HCT116 (cell line): Measurements from ENCODE around the gene TBC1D22B. TPM values are rescaled to one million over a fixed set of nuclear protein-coding genes. Genes with fewer than 3 reads are reported as not detected.

Source experiments
- ATAC-seq: fragments of 200-7000 bp; cut with Tn5 transposase; 2 replicates; pipeline ENCODE4 v1.9.1; 2020; ENCODE audit warnings: mild to moderate bottlenecking, moderate library complexity
- BruUV-seq: library from RNA; stranded (reverse); fragments of 400-500 nt; replicated peaks from 2 replicates; lab custom pipeline; 2021; lab: Mats Ljungman, UMichigan
- CTCF ChIA-PET: fragments of 300-600 bp; sonication (Branson Sonifier 250); formaldehyde crosslinking; loops from one replicate; lab custom pipeline; 2021; ENCODE audit warnings: antibody characterized with exemption; lab: Charles Lee
- POLR2A ChIA-PET: fragments of 300-600, 350-600 bp; sonication (Branson Sonifier 250); formaldehyde crosslinking; loops from one replicate; lab custom pipeline; 2021; ENCODE audit warnings: antibody characterized with exemption; lab: Charles Lee
- RAD21 ChIA-PET, 2 experiments: fragments of 300-600 bp; sonication (Branson Sonifier 250); formaldehyde crosslinking; loops; one replicate each; lab custom pipeline; 2023; ENCODE audit warnings: low total read pairs in 2 of 2; ENCODE audit not compliant: uncharacterized antibody in 2 of 2, unreplicated experiment in 2 of 2, low non-redundant PET in 1 of 2; lab: Charles Lee
- DNase-seq: peaks from one replicate; pipeline ENCODE4 v3.0.0-alpha.2; 2010; ENCODE audit warnings: low read depth, low spot score
- H2AFZ ChIP-seq: fragments of 200-600 bp; shearing (Covaris generic), sonication (generic); 2 replicates; pipeline ENCODE4 v1.6.1; 2017; ENCODE audit warnings: low read depth, mixed run types, mixed read lengths, antibody characterized with exemption, low read length; ENCODE audit not compliant: poor library complexity, severe bottlenecking
- H3K27ac ChIP-seq: 2 replicates; pipeline ENCODE4 v1.5.1; 2012; ENCODE audit warnings: low read depth, low read length
- H3K27me3 ChIP-seq: fragments of 200-600 bp; sonication (generic); 2 replicates; pipeline ENCODE4 v1.6.1; 2016; ENCODE audit warnings: mixed run types, low read length, mixed read lengths; ENCODE audit not compliant: insufficient read depth
- H3K36me3 ChIP-seq, 2 experiments: fragments of 200-500 bp in 1 of 2; fragments of 200-600 bp in 1 of 2; sonication (Bioruptor generic) in 1 of 2; sonication (generic) in 1 of 2; 2 replicates each; pipeline versions ENCODE4 v1.5.1 to v1.6.1; 2014 to 2016; ENCODE audit warnings: low read length in 2 of 2, inconsistent platforms in 1 of 2, mixed read lengths in 1 of 2, mixed run types in 1 of 2; ENCODE audit not compliant: insufficient read depth in 2 of 2, control insufficient read depth in 1 of 2
- H3K4me1 ChIP-seq, 2 experiments: fragments of 200-600 bp in 1 of 2; sonication (generic) in 1 of 2; 2 replicates each; pipeline versions ENCODE4 v1.5.1 to v1.6.1; 2012 to 2017; ENCODE audit warnings: low read length in 2 of 2, inconsistent platforms in 1 of 2, mild to moderate bottlenecking in 1 of 2, mixed read lengths in 1 of 2, mixed run types in 1 of 2, moderate library complexity in 1 of 2; ENCODE audit not compliant: insufficient read depth in 2 of 2, control insufficient read depth in 1 of 2
- H3K4me2 ChIP-seq: fragments of 200-600 bp; sonication (generic); 2 replicates; pipeline ENCODE4 v1.6.1; 2017; ENCODE audit warnings: mixed run types, low read length, mixed read lengths
- H3K4me3 ChIP-seq, 2 experiments: fragments of 200-600 bp in 1 of 2; sonication (generic) in 1 of 2; replicated peaks in 1 of 2; 2 replicates each; pipeline ENCODE4 v1.5.1; 2011 to 2016; ENCODE audit warnings: low read length in 2 of 2, control low read depth in 1 of 2, low read depth in 1 of 2, mild to moderate bottlenecking in 1 of 2, mixed read lengths in 1 of 2, mixed run types in 1 of 2
- H3K79me2 ChIP-seq: fragments of 200-600 bp; sonication (generic); 2 replicates; pipeline ENCODE4 v1.6.1; 2017; ENCODE audit warnings: mild to moderate bottlenecking, mixed run types, low read length, moderate library complexity, mixed read lengths; ENCODE audit not compliant: insufficient read depth
- H3K9ac ChIP-seq: fragments of 200-600 bp; sonication (generic); 2 replicates; pipeline ENCODE4 v1.6.1; 2016; ENCODE audit warnings: low read length, mixed read lengths
- H3K9me2 ChIP-seq: fragments of 200-600 bp; sonication (generic), shearing (Covaris generic); 2 replicates; pipeline ENCODE4 v1.6.1; 2017; ENCODE audit warnings: mixed run types, mild to moderate bottlenecking, moderate library complexity; ENCODE audit not compliant: insufficient read depth
- H3K9me3 ChIP-seq, 2 experiments: fragments of 200-500 bp in 1 of 2; fragments of 200-600 bp in 1 of 2; sonication (Bioruptor generic) in 1 of 2; sonication (generic) in 1 of 2; 2 replicates each; pipeline ENCODE4 v1.6.1; 2014 to 2017; ENCODE audit warnings: low read length in 2 of 2, mixed read lengths in 2 of 2, inconsistent platforms in 1 of 2, low read depth in 1 of 2, mild to moderate bottlenecking in 1 of 2, mixed run types in 1 of 2, moderate library complexity in 1 of 2; ENCODE audit not compliant: control insufficient read depth in 1 of 2, insufficient read depth in 1 of 2
- H4K20me1 ChIP-seq: fragments of 200-600 bp; sonication (generic), shearing (Covaris generic); 2 replicates; pipeline ENCODE4 v1.6.1; 2017; ENCODE audit warnings: mixed run types, mild to moderate bottlenecking, moderate library complexity; ENCODE audit not compliant: insufficient read depth
- CEBPB ChIP-seq: IDR thresholded peaks from 2 replicates; pipeline ENCODE4 v1.6.1; 2012; ENCODE audit warnings: low read depth
- CTCF ChIP-seq, 3 experiments: fragments of 200-600 bp in 1 of 3; sonication (generic) in 1 of 3; IDR thresholded peaks in 2 of 3; conservative IDR thresholded peaks in 1 of 3; 2 replicates each; pipeline ENCODE4 v1.5.1; 2012 to 2017; ENCODE audit warnings: low read depth in 2 of 3, low read length in 2 of 3, antibody characterized with exemption in 1 of 3, borderline replicate concordance in 1 of 3, control low read depth in 1 of 3, mild to moderate bottlenecking in 1 of 3, mixed read lengths in 1 of 3, mixed run types in 1 of 3, moderate library complexity in 1 of 3; ENCODE audit not compliant: insufficient read depth in 1 of 3
- EZH2phosphoT487 ChIP-seq: fragments of 200-600 bp; IDR thresholded peaks from 2 replicates; pipeline ENCODE4 v1.6.1; 2018; ENCODE audit warnings: antibody characterized with exemption, borderline replicate concordance
- FOSL1 ChIP-seq: IDR thresholded peaks from 2 replicates; pipeline ENCODE4 v1.6.1; 2012; ENCODE audit warnings: low read depth
- JUND ChIP-seq: IDR thresholded peaks from 2 replicates; pipeline ENCODE4 v1.6.1; 2012
- RAD21 ChIP-seq: IDR thresholded peaks from 2 replicates; pipeline ENCODE4 v1.6.1; 2012; ENCODE audit warnings: low read depth, mild to moderate bottlenecking
- SRF ChIP-seq: IDR thresholded peaks from 2 replicates; pipeline ENCODE4 v1.6.1; 2012; ENCODE audit warnings: low read depth
- TCF7L2 ChIP-seq: IDR thresholded peaks from 2 replicates; pipeline ENCODE4 v1.7.0; 2011; ENCODE audit warnings: borderline replicate concordance, inconsistent platforms; ENCODE audit not compliant: insufficient read depth, insufficient read length; ENCODE audit errors: extremely low read depth
- ZFX ChIP-seq: fragments of 450-650 bp; IDR thresholded peaks from 2 replicates; pipeline ENCODE4 v1.6.1; 2017
- intact Hi-C: fragments of 100-400 bp; cut with micrococcal nuclease; formaldehyde crosslinking; loops from 2 replicates; pipeline ENCODE4 v1.10.0; 2022
- total RNA-seq: library from RNA; stranded (reverse); gene quantifications from one replicate; pipeline ENCODE4 v1.2.1, GENCODE V29; 2021; ENCODE audit not compliant: unreplicated experiment
- TF ChIP-seq, protein P1 (sequence below): IDR thresholded peaks from 2 replicates; pipeline ENCODE4 v1.6.1; 2011; ENCODE audit warnings: mild to moderate bottlenecking, low read length, moderate library complexity; ENCODE audit not compliant: insufficient replicate concordance; ENCODE audit errors: extremely low read depth

The TBC1D22B gene
- total RNA-seq, 1 experiment from 2014 or later = 9.1 TPM

GRCh38 chr6:37319856-37320480 is 62.4 kb downstream of the TBC1D22B start:
- CTCF ChIA-PET = no interaction called here
- Histone ChIP-seq H3K4me3 (no peak overlapping the region), H3K4me1 (peaks cover 0 to 14% of the 10 kb centered on the region in 2 experiments; a peak in 2 of 4 replicates), H3K36me3 (peaks cover 16 to 28% of the 10 kb centered on the region in 2 experiments; a peak in 3 of 4 replicates), H2AFZ (no peak overlapping the region), H3K9me3 (no peaks in the 10 kb centered on the region), H3K27ac (no peak overlapping the region), H4K20me1 (no peaks in the 10 kb centered on the region), H3K4me2 (no peak overlapping the region), H3K9me2 (no peaks in the 10 kb centered on the region), H3K27me3 (no peaks in the 10 kb centered on the region), H3K79me2 (no peaks in the 10 kb centered on the region), H3K9ac (no peak overlapping the region)
- RAD21 ChIA-PET = no interaction called here
- no peak for TF ChIP-seq JUND
- TF ChIP-seq, protein P1, sequence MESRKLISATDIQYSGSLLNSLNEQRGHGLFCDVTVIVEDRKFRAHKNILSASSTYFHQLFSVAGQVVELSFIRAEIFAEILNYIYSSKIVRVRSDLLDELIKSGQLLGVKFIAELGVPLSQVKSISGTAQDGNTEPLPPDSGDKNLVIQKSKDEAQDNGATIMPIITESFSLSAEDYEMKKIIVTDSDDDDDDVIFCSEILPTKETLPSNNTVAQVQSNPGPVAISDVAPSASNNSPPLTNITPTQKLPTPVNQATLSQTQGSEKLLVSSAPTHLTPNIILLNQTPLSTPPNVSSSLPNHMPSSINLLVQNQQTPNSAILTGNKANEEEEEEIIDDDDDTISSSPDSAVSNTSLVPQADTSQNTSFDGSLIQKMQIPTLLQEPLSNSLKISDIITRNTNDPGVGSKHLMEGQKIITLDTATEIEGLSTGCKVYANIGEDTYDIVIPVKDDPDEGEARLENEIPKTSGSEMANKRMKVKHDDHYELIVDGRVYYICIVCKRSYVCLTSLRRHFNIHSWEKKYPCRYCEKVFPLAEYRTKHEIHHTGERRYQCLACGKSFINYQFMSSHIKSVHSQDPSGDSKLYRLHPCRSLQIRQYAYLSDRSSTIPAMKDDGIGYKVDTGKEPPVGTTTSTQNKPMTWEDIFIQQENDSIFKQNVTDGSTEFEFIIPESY = no peak
- no peak for TF ChIP-seq SRF
- TF ChIP-seq EZH2phosphoT487 = no peak
- no peak for TF ChIP-seq RAD21
- no peak for TF ChIP-seq CTCF (IDR thresholded peaks at IDR 0.05 in 2 of 3, conservative IDR thresholded peaks at IDR 0.05 in 1 of 3; ENCODE audit: borderline replicate concordance in 1 of 3, insufficient read depth in 1 of 3, low read depth in 2 of 3, low read length in 2 of 3)
- no peak for TF ChIP-seq ZFX
- TF ChIP-seq CEBPB = no peak
- TF ChIP-seq FOSL1 = no peak
- TF ChIP-seq TCF7L2 = no peak
- no TSS peak for BruUV-seq
- no peak for ATAC-seq
- POLR2A ChIA-PET = no interaction called here
- DNase-seq = no peak
- intact Hi-C loops = loop anchor here (10.0 kb wide), 1 partner anchor 375 kb away; the partner anchor contains the start of gene MDGA1
